GM23338 (cell line): ENCODE measurements around the gene C12orf42. TPM values are rescaled to one million over a fixed set of nuclear protein-coding genes. Genes with fewer than 3 reads are reported as not detected.

Experiments
- ATAC-seq: fragments of 200-7000 bp; cut with Tn5 transposase; 3 replicates; pipeline ENCODE4 v1.9.1; 2020
- DNase-seq: peaks from one replicate; pipeline ENCODE4 v3.0.0-alpha.2; 2015; ENCODE audit warnings: low spot score
- H2AFZ ChIP-seq: fragments of 200-600 bp; sonication (generic); 2 replicates; pipeline ENCODE4 v1.8.0; 2016; ENCODE audit warnings: antibody characterized with exemption, mild to moderate bottlenecking, moderate library complexity
- H3F3A ChIP-seq: fragments of 200-600 bp; sonication (generic); replicated peaks from 2 replicates; pipeline ENCODE4 v1.8.0; 2017; ENCODE audit warnings: antibody characterized with exemption, mixed run types, low read depth
- H3K27ac ChIP-seq: fragments of 200-600 bp; sonication (generic); 2 replicates; pipeline ENCODE4 v1.6.1; 2016; ENCODE audit warnings: low read depth
- H3K27me3 ChIP-seq: fragments of 200-600 bp; sonication (generic); 2 replicates; pipeline ENCODE4 v1.8.0; 2016; ENCODE audit warnings: mild to moderate bottlenecking, mixed run types, moderate library complexity; ENCODE audit not compliant: insufficient read depth
- H3K36me3 ChIP-seq: fragments of 200-600 bp; sonication (generic); 2 replicates; pipeline ENCODE4 v1.8.0; 2016; ENCODE audit warnings: mild to moderate bottlenecking; ENCODE audit not compliant: insufficient read depth
- H3K4me1 ChIP-seq: fragments of 200-600 bp; sonication (generic); 2 replicates; pipeline ENCODE4 v1.8.0; 2016; ENCODE audit warnings: mild to moderate bottlenecking, moderate library complexity; ENCODE audit not compliant: insufficient read depth
- H3K4me2 ChIP-seq: fragments of 200-600 bp; sonication (generic); 2 replicates; pipeline ENCODE4 v1.7.1; 2017; ENCODE audit warnings: mixed run types
- H3K4me3 ChIP-seq: fragments of 200-600 bp; sonication (generic); 2 replicates; pipeline ENCODE4 v1.6.1; 2016; ENCODE audit warnings: mixed run types
- H3K79me2 ChIP-seq: fragments of 200-600 bp; sonication (generic); replicated peaks from 2 replicates; pipeline ENCODE4 v1.8.0; 2017; ENCODE audit warnings: mild to moderate bottlenecking; ENCODE audit not compliant: insufficient read depth
- H3K9me2 ChIP-seq: fragments of 200-600 bp; sonication (generic); 2 replicates; pipeline ENCODE4 v1.8.0; 2017; ENCODE audit not compliant: insufficient read depth
- H4K20me1 ChIP-seq: fragments of 200-600 bp; sonication (generic); replicated peaks from 2 replicates; pipeline ENCODE4 v1.8.0; 2017; ENCODE audit warnings: mild to moderate bottlenecking; ENCODE audit not compliant: insufficient read depth
- H3K27ac Mint-ChIP-seq: 2 replicates; pipeline ENCODE4 v1.8.0; 2020; ENCODE audit warnings: inconsistent platforms, mild to moderate bottlenecking, moderate library complexity, mixed read lengths
- H3K27me3 Mint-ChIP-seq: 3 replicates; pipeline ENCODE4 v1.8.0; 2022; ENCODE audit warnings: low read depth, mild to moderate bottlenecking, moderate library complexity, mixed read lengths, inconsistent platforms; ENCODE audit not compliant: insufficient read depth, poor library complexity
- H3K36me3 Mint-ChIP-seq: 3 replicates; pipeline ENCODE4 v1.8.0; 2021; ENCODE audit warnings: low read depth, mild to moderate bottlenecking, inconsistent platforms, moderate library complexity, mixed read lengths
- H3K4me1 Mint-ChIP-seq: 3 replicates; pipeline ENCODE4 v1.8.0; 2020; ENCODE audit warnings: mild to moderate bottlenecking, inconsistent platforms, mixed read lengths
- H3K4me3 Mint-ChIP-seq: 3 replicates; pipeline ENCODE4 v1.8.0; 2021; ENCODE audit warnings: moderate library complexity, mild to moderate bottlenecking, inconsistent platforms, mixed read lengths
- H3K9me3 Mint-ChIP-seq: 3 replicates; pipeline ENCODE4 v1.8.0; 2020; ENCODE audit warnings: moderate library complexity, mild to moderate bottlenecking, inconsistent platforms, mixed read lengths
- CREB1 ChIP-seq: fragments of 250-450 bp; sonication (Bioruptor Pico); IDR thresholded peaks from 2 replicates; pipeline ENCODE4 v1.5.0; 2020; ENCODE audit warnings: low read depth, mild to moderate bottlenecking, moderate library complexity
- CTCF ChIP-seq, 2 experiments: fragments of 200-600 bp in 1 of 2; sonication (generic) in 1 of 2; conservative IDR thresholded peaks; 2 replicates each; pipeline versions ENCODE4 v1.5.1 to v1.6.1; 2016 to 2017; ENCODE audit warnings: antibody characterized with exemption in 2 of 2, low read depth in 2 of 2, mild to moderate bottlenecking in 2 of 2, moderate library complexity in 1 of 2
- ETS1 ChIP-seq: IDR thresholded peaks from 2 replicates; pipeline ENCODE4 v1.6.1; 2016; ENCODE audit warnings: antibody characterized with exemption
- EZH2phosphoT487 ChIP-seq: fragments of 200-600 bp; sonication (generic); IDR thresholded peaks from one replicate; pipeline ENCODE4 v1.8.1; 2018; ENCODE audit warnings: antibody characterized with exemption; ENCODE audit not compliant: unreplicated experiment
- NANOG ChIP-seq: IDR thresholded peaks from 2 replicates; pipeline ENCODE4 v1.6.1; 2016; ENCODE audit warnings: antibody characterized with exemption, borderline replicate concordance
- REST ChIP-seq: IDR thresholded peaks from one replicate; pipeline ENCODE4 v1.6.1; 2018; ENCODE audit warnings: antibody characterized with exemption; ENCODE audit not compliant: unreplicated experiment
- ZNF114 ChIP-seq: fragments of 250-450 bp; sonication (Bioruptor Pico); IDR thresholded peaks from 2 replicates; pipeline ENCODE4 v1.5.0; 2020; ENCODE audit warnings: mild to moderate bottlenecking, moderate library complexity
- ZNF331 ChIP-seq: fragments of 250-450 bp; sonication (Bioruptor Pico); IDR thresholded peaks from 2 replicates; pipeline ENCODE4 v1.5.0; 2020; ENCODE audit warnings: low read depth, mild to moderate bottlenecking, moderate library complexity
- polyA plus RNA-seq: library from polyadenylated mRNA; unstranded; fragments of >200 nt; fragmentation: Nextera tagmentation; extraction: Ambion mirVana; gene quantifications from 2 replicates; pipeline ENCODE4 v1.2.1, GENCODE V29; 2016
- total RNA-seq: library from RNA; depleted of rRNA; stranded (reverse); fragments of >200 nt; shearing (Covaris generic); gene quantifications from 2 replicates; pipeline ENCODE4 v1.2.3, GENCODE V29; 2014

The C12orf42 gene
- total and polyA plus RNA-seq, 2 experiments from 2014 or later, result 0.45 TPM; not detected in 1

GRCh38 chr12:103327676-103328075 lies 168.1 kb downstream of the C12orf42 start (continued):
- no peak for TF ChIP-seq EZH2phosphoT487
- no peak for TF ChIP-seq ETS1
- no peak for TF ChIP-seq ZNF331 (CRISPR knock-in tag)
- TF ChIP-seq CTCF (conservative IDR thresholded peaks at IDR 0.05; ENCODE audit: low read depth in 2 of 2), result no peak
- no peak for TF ChIP-seq CREB1 (CRISPR knock-in tag)
- TF ChIP-seq NANOG, result no peak
- TF ChIP-seq ZNF114 (CRISPR knock-in tag), result no peak

GRCh38 chr12:103326190-103326589 lies 169.6 kb downstream of the C12orf42 start:
- Mint-ChIP-seq H3K9me3 (peaks cover 4% of the 10 kb centered on the region; the same call in 1 of the 3 replicates), H3K4me1 (no peaks in the 10 kb centered on the region), H3K27ac (no peak overlapping the region), H3K4me3 (no peak overlapping the region), H3K27me3 (peaks cover 3% of the 10 kb centered on the region), H3K36me3 (no peaks in the 10 kb centered on the region)
- Histone ChIP-seq H3K27ac (no peak overlapping the region), H3K4me3 (no peak overlapping the region), H2AFZ (no peak overlapping the region), H3K79me2 (no peaks in the 10 kb centered on the region), H3F3A (no peaks in the 10 kb centered on the region), H4K20me1 (no peaks in the 10 kb centered on the region; the same call in 1 of the 2 replicates), H3K9me2 (no peaks in the 10 kb centered on the region), H3K4me2 (no peak overlapping the region), H3K27me3 (no peaks in the 10 kb centered on the region), H3K4me1 (no peaks in the 10 kb centered on the region), H3K36me3 (no peaks in the 10 kb centered on the region)
- DNase-seq, result peak; percentile 78
- ATAC-seq, result peak; percentile 74
- no peak for TF ChIP-seq REST
- no peak for TF ChIP-seq ZNF331 (CRISPR knock-in tag)
- peak; percentile 61 to 65 for TF ChIP-seq CTCF (conservative IDR thresholded peaks at IDR 0.05; ENCODE audit: low read depth in 2 of 2)
